Measurements from ENCODE around the gene NSG2. TPM values are rescaled to one million over a fixed set of nuclear protein-coding genes. Genes with fewer than 3 reads are reported as not detected.

Gene NSG2
- total RNA-seq, 1 experiment from 2014 or later: not detected

DNA sequence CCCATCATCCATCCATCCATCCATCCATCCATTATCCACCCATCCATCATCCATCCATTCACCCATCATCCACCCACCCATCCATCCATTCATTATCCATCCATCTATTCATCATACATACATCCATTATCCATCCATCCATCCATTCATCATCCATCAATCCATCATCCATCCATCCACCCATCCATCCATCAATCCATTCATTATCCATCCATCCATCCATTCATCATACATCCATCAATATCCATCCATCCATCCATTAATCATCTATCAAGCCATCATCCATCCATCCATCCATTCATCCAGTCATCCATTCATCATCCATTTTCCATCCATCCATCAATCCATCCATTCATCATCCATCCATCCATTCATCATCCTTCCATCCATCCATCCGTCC lies 89.0 kb downstream of the NSG2 start:
- CTCF ChIA-PET: no interaction called here
- no TSS peak for BruUV-seq (replicated peaks)

DNA sequence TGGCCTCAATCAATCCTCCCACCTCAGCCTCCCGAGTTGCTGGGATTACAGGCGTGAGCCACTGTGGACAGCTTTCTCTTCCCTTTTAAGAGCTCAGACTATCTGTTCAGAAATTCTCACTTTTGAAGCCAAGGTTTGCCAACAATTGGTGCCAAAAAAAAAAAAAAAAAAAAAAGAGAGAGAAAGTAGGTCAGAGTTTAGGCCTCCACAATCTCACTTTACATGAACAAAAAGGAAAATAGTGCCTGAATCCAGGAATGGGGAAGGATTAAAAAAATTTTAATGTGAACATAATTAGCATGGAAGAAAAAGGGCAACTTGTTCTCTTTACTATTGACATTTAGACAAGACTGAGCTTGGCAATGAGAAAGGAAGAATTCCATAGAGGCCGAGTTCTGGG lies 94.1 kb downstream of the NSG2 start:
- Histone ChIP-seq H3K4me1 (no peaks in the 10 kb centered on the region), H3K9me3 (no peaks in the 10 kb centered on the region), H3K4me3 (ENCODE audit: low read depth, low read length) (no peak overlapping the region), H3K36me3 (ENCODE audit: control insufficient read depth, insufficient read depth, low read length) (no peaks in the 10 kb centered on the region), H3K27me3 (replicated peaks; ENCODE audit: control insufficient read depth, insufficient read depth, low read length) (no peaks in the 10 kb centered on the region)
- intact Hi-C loops (cut with micrococcal nuclease; ENCODE audit: unreplicated experiment): no loop called here
- ChIA-PET CTCF (no interaction called here), POLR2A (no interaction called here)
- no peak for DNase-seq
- H3K27ac Mint-ChIP-seq (ENCODE audit: unreplicated experiment): no peak overlapping the region
- no peak overlapping the region for H3K4me3 Mint-ChIP-seq (ENCODE audit: unreplicated experiment)
- TF ChIP-seq, protein P1, sequence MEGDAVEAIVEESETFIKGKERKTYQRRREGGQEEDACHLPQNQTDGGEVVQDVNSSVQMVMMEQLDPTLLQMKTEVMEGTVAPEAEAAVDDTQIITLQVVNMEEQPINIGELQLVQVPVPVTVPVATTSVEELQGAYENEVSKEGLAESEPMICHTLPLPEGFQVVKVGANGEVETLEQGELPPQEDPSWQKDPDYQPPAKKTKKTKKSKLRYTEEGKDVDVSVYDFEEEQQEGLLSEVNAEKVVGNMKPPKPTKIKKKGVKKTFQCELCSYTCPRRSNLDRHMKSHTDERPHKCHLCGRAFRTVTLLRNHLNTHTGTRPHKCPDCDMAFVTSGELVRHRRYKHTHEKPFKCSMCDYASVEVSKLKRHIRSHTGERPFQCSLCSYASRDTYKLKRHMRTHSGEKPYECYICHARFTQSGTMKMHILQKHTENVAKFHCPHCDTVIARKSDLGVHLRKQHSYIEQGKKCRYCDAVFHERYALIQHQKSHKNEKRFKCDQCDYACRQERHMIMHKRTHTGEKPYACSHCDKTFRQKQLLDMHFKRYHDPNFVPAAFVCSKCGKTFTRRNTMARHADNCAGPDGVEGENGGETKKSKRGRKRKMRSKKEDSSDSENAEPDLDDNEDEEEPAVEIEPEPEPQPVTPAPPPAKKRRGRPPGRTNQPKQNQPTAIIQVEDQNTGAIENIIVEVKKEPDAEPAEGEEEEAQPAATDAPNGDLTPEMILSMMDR (IDR thresholded peaks at IDR 0.05; ENCODE audit: insufficient read depth in 1 of 2, low read depth in 1 of 2, low read length in 1 of 2, severe bottlenecking in 1 of 2, unreplicated experiment in 1 of 2): no peak
- peaks cover 6% of the 10 kb centered on the region for H3K27me3 Mint-ChIP-seq (ENCODE audit: insufficient read depth, unreplicated experiment)
- no peaks in the 10 kb centered on the region for H3K9me3 Mint-ChIP-seq (ENCODE audit: unreplicated experiment)
- no TSS peak for BruUV-seq (replicated peaks)
- H3K36me3 Mint-ChIP-seq (ENCODE audit: insufficient read depth, unreplicated experiment): peaks cover under 1% of the 10 kb centered on the region
- no peaks in the 10 kb centered on the region for H3K4me1 Mint-ChIP-seq (ENCODE audit: low read depth, unreplicated experiment)

More for the DNA sequence above, 89.0 kb downstream of the NSG2 start:
- Mint-ChIP-seq H3K27ac (ENCODE audit: unreplicated experiment) (no peak overlapping the region), H3K4me1 (ENCODE audit: low read depth, unreplicated experiment) (no peaks in the 10 kb centered on the region), H3K4me3 (ENCODE audit: unreplicated experiment) (no peak overlapping the region), H3K9me3 (ENCODE audit: unreplicated experiment) (no peaks in the 10 kb centered on the region), H3K36me3 (ENCODE audit: insufficient read depth, unreplicated experiment) (no peaks in the 10 kb centered on the region), H3K27me3 (ENCODE audit: insufficient read depth, unreplicated experiment) (peaks cover 10% of the 10 kb centered on the region)
- no peak overlapping the region for H3K4me3 ChIP-seq (ENCODE audit: low read depth, low read length)
- intact Hi-C loops (cut with micrococcal nuclease; ENCODE audit: unreplicated experiment): no loop called here
- POLR2A ChIA-PET: no interaction called here
- no peaks in the 10 kb centered on the region for H3K36me3 ChIP-seq (ENCODE audit: control insufficient read depth, insufficient read depth, low read length)
- no peaks in the 10 kb centered on the region for H3K4me1 ChIP-seq
- no peak for DNase-seq
- TF ChIP-seq, protein P1 (IDR thresholded peaks at IDR 0.05; ENCODE audit: insufficient read depth in 1 of 2, low read depth in 1 of 2, low read length in 1 of 2, severe bottlenecking in 1 of 2, unreplicated experiment in 1 of 2): no peak
- H3K9me3 ChIP-seq: no peaks in the 10 kb centered on the region
- no peaks in the 10 kb centered on the region for H3K27me3 ChIP-seq (replicated peaks; ENCODE audit: control insufficient read depth, insufficient read depth, low read length)

DNA sequence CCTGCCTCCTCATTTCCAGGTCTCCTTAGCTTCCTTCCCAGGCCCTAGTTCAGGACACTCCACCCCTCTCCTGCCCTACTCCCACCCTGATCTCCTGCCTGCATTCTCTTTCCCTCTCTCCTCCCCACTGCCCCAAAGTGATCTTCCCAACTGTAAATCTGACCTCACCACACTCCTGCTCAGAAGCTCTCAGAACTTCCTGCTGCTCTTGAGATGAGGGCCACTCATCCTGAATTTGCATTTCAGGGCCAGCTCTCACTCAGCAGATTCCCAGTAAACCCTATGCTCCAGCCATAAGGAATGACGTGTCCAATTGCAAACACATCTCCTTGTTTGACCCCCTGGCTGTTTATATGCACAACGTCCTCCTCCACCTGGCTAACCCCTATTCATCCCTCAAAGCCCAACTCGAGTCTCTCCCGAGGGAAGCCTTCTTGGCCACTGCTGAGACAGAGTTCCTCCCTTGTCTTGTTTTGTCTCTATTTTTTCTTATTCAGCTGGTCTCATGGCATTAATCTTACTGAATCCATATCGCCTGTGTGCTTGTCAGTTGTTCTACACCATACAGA lies 95.0 kb downstream of the NSG2 start:
- Mint-ChIP-seq H3K36me3 (ENCODE audit: insufficient read depth, unreplicated experiment) (peaks cover 6% of the 10 kb centered on the region), H3K4me1 (ENCODE audit: low read depth, unreplicated experiment) (no peaks in the 10 kb centered on the region), H3K27ac (ENCODE audit: unreplicated experiment) (no peak overlapping the region), H3K9me3 (ENCODE audit: unreplicated experiment) (no peaks in the 10 kb centered on the region), H3K27me3 (ENCODE audit: insufficient read depth, unreplicated experiment) (peaks cover 11% of the 10 kb centered on the region), H3K4me3 (ENCODE audit: unreplicated experiment) (no peak overlapping the region)
- Histone ChIP-seq H3K4me1 (no peaks in the 10 kb centered on the region), H3K36me3 (ENCODE audit: control insufficient read depth, insufficient read depth, low read length) (no peaks in the 10 kb centered on the region), H3K9me3 (no peaks in the 10 kb centered on the region), H3K27me3 (replicated peaks; ENCODE audit: control insufficient read depth, insufficient read depth, low read length) (no peaks in the 10 kb centered on the region), H3K4me3 (ENCODE audit: low read depth, low read length) (no peak overlapping the region)
- BruUV-seq (replicated peaks): no TSS peak
- no peak for DNase-seq
- TF ChIP-seq, protein P1 (IDR thresholded peaks at IDR 0.05; ENCODE audit: insufficient read depth in 1 of 2, low read depth in 1 of 2, low read length in 1 of 2, severe bottlenecking in 1 of 2, unreplicated experiment in 1 of 2): no peak
- CTCF ChIA-PET: no interaction called here
- intact Hi-C loops (cut with micrococcal nuclease; ENCODE audit: unreplicated experiment): no loop called here
- POLR2A ChIA-PET: no interaction called here

All from Caco-2 (cell line).